Measurements from ENCODE around the gene FNDC3A. TPM values are rescaled to one million over a fixed set of nuclear protein-coding genes. Genes with fewer than 3 reads are reported as not detected.
A peak's percentile ranks its signal among the peaks of the same experiment; 100 is the strongest.

FNDC3A gene
- total and polyA plus RNA-seq, 2 experiments from 2014 or later = 21.9 to 73.5 TPM

DNA sequence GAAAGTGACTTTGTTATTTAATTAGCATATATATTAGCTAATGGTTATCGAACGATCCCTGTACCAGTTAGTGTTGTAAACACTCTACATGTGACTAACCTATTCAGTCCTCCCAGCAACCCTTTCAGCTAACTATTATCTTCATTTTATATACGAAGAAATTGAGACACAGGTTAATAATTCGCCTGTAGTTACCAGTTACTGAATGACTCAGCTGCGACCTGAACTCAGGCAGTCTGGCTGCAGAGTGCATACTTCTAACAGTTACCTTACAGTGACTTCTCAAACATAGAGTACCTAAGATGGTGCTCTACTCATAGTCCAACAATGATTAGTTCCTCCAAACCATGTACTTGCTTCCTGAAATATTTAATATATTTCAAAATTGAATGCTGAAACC lies 117.7 kb downstream of the FNDC3A start:
- WGBS (ENCODE audit: low lambda C conversion rate, missing lambda C conversion rate) = 81% methylated on average over 5 of the region's 5 CpGs

DNA sequence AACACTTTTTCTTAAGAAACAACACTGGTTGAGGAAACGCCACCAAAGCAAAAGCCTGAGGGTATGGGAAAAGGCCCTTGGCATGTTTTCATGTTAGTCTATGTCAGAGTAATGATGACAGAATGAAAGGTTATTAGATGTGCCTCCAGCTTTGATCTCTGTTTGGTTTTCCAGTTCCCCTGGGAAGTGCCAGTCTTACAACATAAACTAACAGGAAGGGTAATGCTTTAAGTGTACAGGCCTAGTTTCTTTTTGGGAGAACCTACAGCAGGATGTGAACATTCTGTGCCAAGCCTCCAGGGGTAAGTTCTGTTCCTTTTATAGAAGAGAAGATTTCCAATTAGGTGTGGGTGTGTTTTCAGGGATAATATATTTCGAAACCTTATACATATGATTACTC lies 121.7 kb downstream of the FNDC3A start:
- Histone ChIP-seq H3K36me3 (replicated peaks; ENCODE audit: insufficient read depth, low read depth) (no peaks in the 10 kb centered on the region), H3K9me3 (ENCODE audit: low read depth) (no peaks in the 10 kb centered on the region), H3K27ac (peak overlapping the region; percentile 56), H3K4me1 (ENCODE audit: insufficient read depth) (peaks cover 7% of the 10 kb centered on the region), H2AFZ (no peak overlapping the region), H3K27me3 (no peaks in the 10 kb centered on the region), H3K4me3 (no peak overlapping the region), H3K9me2 (replicated peaks; ENCODE audit: insufficient read depth) (no peaks in the 10 kb centered on the region), H3K4me2 (no peak overlapping the region), H3K79me2 (no peaks in the 10 kb centered on the region), H4K20me1 (ENCODE audit: insufficient read depth, poor library complexity, severe bottlenecking) (no peaks in the 10 kb centered on the region)
- no peak for DNase-seq (ENCODE audit: low spot score)
- TF ChIP-seq EZH2 (IDR thresholded peaks at IDR 0.05; ENCODE audit: borderline replicate concordance) = no peak
- no peak for TF ChIP-seq EZH2phosphoT487 (IDR thresholded peaks at IDR 0.05; ENCODE audit: low read depth, severe bottlenecking, unreplicated experiment)
- TF ChIP-seq, protein P1, sequence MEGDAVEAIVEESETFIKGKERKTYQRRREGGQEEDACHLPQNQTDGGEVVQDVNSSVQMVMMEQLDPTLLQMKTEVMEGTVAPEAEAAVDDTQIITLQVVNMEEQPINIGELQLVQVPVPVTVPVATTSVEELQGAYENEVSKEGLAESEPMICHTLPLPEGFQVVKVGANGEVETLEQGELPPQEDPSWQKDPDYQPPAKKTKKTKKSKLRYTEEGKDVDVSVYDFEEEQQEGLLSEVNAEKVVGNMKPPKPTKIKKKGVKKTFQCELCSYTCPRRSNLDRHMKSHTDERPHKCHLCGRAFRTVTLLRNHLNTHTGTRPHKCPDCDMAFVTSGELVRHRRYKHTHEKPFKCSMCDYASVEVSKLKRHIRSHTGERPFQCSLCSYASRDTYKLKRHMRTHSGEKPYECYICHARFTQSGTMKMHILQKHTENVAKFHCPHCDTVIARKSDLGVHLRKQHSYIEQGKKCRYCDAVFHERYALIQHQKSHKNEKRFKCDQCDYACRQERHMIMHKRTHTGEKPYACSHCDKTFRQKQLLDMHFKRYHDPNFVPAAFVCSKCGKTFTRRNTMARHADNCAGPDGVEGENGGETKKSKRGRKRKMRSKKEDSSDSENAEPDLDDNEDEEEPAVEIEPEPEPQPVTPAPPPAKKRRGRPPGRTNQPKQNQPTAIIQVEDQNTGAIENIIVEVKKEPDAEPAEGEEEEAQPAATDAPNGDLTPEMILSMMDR (IDR thresholded peaks at IDR 0.05; ENCODE audit: poor library complexity) = no peak
- 89% methylated on average over 2 of the region's 2 CpGs for WGBS (ENCODE audit: low lambda C conversion rate, missing lambda C conversion rate)

More for the DNA sequence above, 117.7 kb downstream of the FNDC3A start:
- Histone ChIP-seq H3K79me2 (no peaks in the 10 kb centered on the region), H3K9me3 (ENCODE audit: low read depth) (no peaks in the 10 kb centered on the region), H3K36me3 (replicated peaks; ENCODE audit: insufficient read depth, low read depth) (no peaks in the 10 kb centered on the region), H3K4me1 (ENCODE audit: insufficient read depth) (peaks cover 7% of the 10 kb centered on the region), H3K4me2 (no peak overlapping the region), H3K4me3 (no peak overlapping the region), H4K20me1 (ENCODE audit: insufficient read depth, poor library complexity, severe bottlenecking) (no peaks in the 10 kb centered on the region), H3K27ac (no peak overlapping the region), H2AFZ (no peak overlapping the region), H3K27me3 (no peaks in the 10 kb centered on the region), H3K9me2 (replicated peaks; ENCODE audit: insufficient read depth) (no peaks in the 10 kb centered on the region)
- TF ChIP-seq EZH2phosphoT487 (IDR thresholded peaks at IDR 0.05; ENCODE audit: low read depth, severe bottlenecking, unreplicated experiment) = no peak
- TF ChIP-seq, protein P1 (IDR thresholded peaks at IDR 0.05; ENCODE audit: poor library complexity) = no peak
- TF ChIP-seq EZH2 (IDR thresholded peaks at IDR 0.05; ENCODE audit: borderline replicate concordance) = no peak
- DNase-seq (ENCODE audit: low spot score) = no peak

DNA sequence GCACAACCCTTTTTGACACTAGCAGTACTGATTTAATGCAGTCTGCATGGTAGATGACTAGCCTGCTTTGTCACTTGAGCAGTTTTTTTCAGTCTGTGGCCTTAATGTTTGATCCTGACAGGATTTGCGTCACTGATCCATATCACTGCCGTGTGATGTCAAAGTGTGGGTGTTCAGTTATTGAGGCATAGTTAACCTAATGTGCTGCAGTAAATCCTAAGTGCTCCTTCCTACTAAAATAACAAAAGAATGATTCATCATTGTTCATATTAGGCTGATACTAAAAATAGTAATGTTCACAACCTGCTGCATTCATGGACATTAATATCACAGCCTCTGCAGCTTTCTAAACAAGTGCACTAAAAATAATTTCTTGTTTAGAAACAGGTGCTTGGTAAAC lies 122.5 kb downstream of the FNDC3A start:
- no peak overlapping the region for H2AFZ ChIP-seq
- H3K4me2 ChIP-seq = no peak overlapping the region
- 53% methylated on average over 2 of the region's 2 CpGs for WGBS (ENCODE audit: low lambda C conversion rate, missing lambda C conversion rate)

More for the DNA sequence above, 122.5 kb downstream of the FNDC3A start:
- Histone ChIP-seq H3K27me3 (no peaks in the 10 kb centered on the region), H3K9me3 (ENCODE audit: low read depth) (no peaks in the 10 kb centered on the region), H3K27ac (peak overlapping the region; percentile 64), H3K79me2 (no peaks in the 10 kb centered on the region), H3K4me1 (ENCODE audit: insufficient read depth) (peaks cover 7% of the 10 kb centered on the region), H3K36me3 (replicated peaks; ENCODE audit: insufficient read depth, low read depth) (no peaks in the 10 kb centered on the region), H4K20me1 (ENCODE audit: insufficient read depth, poor library complexity, severe bottlenecking) (no peaks in the 10 kb centered on the region), H3K4me3 (no peak overlapping the region), H3K9me2 (replicated peaks; ENCODE audit: insufficient read depth) (no peaks in the 10 kb centered on the region)
- DNase-seq (ENCODE audit: low spot score) = peak; percentile 51
- no peak for TF ChIP-seq EZH2 (IDR thresholded peaks at IDR 0.05; ENCODE audit: borderline replicate concordance)
- TF ChIP-seq EZH2phosphoT487 (IDR thresholded peaks at IDR 0.05; ENCODE audit: low read depth, severe bottlenecking, unreplicated experiment) = no peak
- TF ChIP-seq, protein P1 (IDR thresholded peaks at IDR 0.05; ENCODE audit: poor library complexity) = no peak

Measured in hepatocyte (in vitro differentiated cells).